K562 (cell line): ENCODE results near the gene GLTPD2. TPM values are rescaled to one million over a fixed set of nuclear protein-coding genes. Genes with fewer than 3 reads are reported as not detected.

Experiments
- ATAC-seq: fragments of 200-7000 bp; cut with Tn5 transposase; 3 replicates; pipeline ENCODE4 v1.9.1; 2020; ENCODE audit warnings: moderate library complexity
- BruUV-seq: library from RNA; stranded (reverse); fragments of 400-500 nt; replicated peaks from 2 replicates; lab custom pipeline; 2021; lab: Mats Ljungman, UMichigan
- CTCF ChIA-PET: fragments of 300-600 bp; formaldehyde crosslinking; extraction: SDS; loops from one replicate; lab custom pipeline; 2021; ENCODE audit warnings: low intra/inter-chr PET ratio; lab: Yijun Ruan, JAX
- POLR2A ChIA-PET: fragments of 300-600, 350-650 bp; sonication (Branson Sonifier 250); formaldehyde crosslinking; extraction: SDS; loops from one replicate; lab custom pipeline; 2021; ENCODE audit warnings: antibody characterized with exemption, inconsistent platforms; lab: Yijun Ruan, JAX
- DNase-seq, 4 experiments: peaks; one replicate each; pipeline versions ENCODE4 v3.0.0 to v3.0.0-alpha.2; 2011 to 2018; ENCODE audit warnings: low spot score in 3 of 4, mixed read lengths in 3 of 4; ENCODE audit errors: extremely low read depth in 1 of 4
- FAIRE-seq: peaks from 2 replicates; lab custom pipeline; 2011; peaks lifted over from hg19 to GRCh38; lab: Jason Lieb, UNC
- H2AFZ ChIP-seq: 2 replicates; pipeline ENCODE4 v1.6.0; 2011; ENCODE audit warnings: low read depth, low read length, control low read depth, inconsistent platforms
- H3K27ac ChIP-seq: fragments of 200-600 bp; 3 replicates; pipeline ENCODE4 v1.8.0; 2011; ENCODE audit warnings: low read depth, mild to moderate bottlenecking, control low read depth, inconsistent platforms, low read length, moderate library complexity, mixed read lengths; ENCODE audit errors: extremely low read depth
- H3K27me3 ChIP-seq, 2 experiments: fragments of 300-600 bp in 1 of 2; 2 replicates in 1 of 2; 3 replicates in 1 of 2; pipeline versions ENCODE4 v1.6.0 to v1.8.0; 2011; ENCODE audit warnings: inconsistent platforms in 2 of 2, low read length in 2 of 2, mild to moderate bottlenecking in 1 of 2, mixed read lengths in 1 of 2, moderate library complexity in 1 of 2; ENCODE audit not compliant: control insufficient read depth in 2 of 2, insufficient read depth in 2 of 2
- H3K36me3 ChIP-seq: fragments of 300-600 bp; 3 replicates; pipeline ENCODE4 v1.8.0; 2011; ENCODE audit warnings: mild to moderate bottlenecking, low read length, inconsistent platforms; ENCODE audit not compliant: control insufficient read depth, insufficient read depth
- H3K4me1 ChIP-seq, 2 experiments: fragments of 200-600 bp in 1 of 2; replicated peaks in 1 of 2; 2 replicates in 1 of 2; 3 replicates in 1 of 2; pipeline versions ENCODE4 v1.5.1 to v1.8.0; 2011; ENCODE audit warnings: inconsistent platforms in 2 of 2, low read length in 2 of 2, mild to moderate bottlenecking in 1 of 2, mixed read lengths in 1 of 2, moderate library complexity in 1 of 2; ENCODE audit not compliant: control insufficient read depth in 2 of 2, insufficient read depth in 2 of 2
- H3K4me2 ChIP-seq: 2 replicates; pipeline ENCODE4 v1.6.1; 2011; ENCODE audit warnings: low read length, control low read depth, inconsistent platforms, mixed read lengths; ENCODE audit not compliant: insufficient read depth
- H3K4me3 ChIP-seq: fragments of 200-600 bp; sonication (generic), shearing (Covaris generic); 2 replicates; pipeline ENCODE4 v1.5.1; 2016; ENCODE audit warnings: control low read depth, inconsistent platforms
- H3K79me2 ChIP-seq: fragments of 200-600 bp; 3 replicates; pipeline ENCODE4 v1.8.0; 2011; ENCODE audit warnings: low read length, inconsistent platforms; ENCODE audit not compliant: control insufficient read depth, insufficient read depth
- H3K9ac ChIP-seq, 2 experiments: 2 replicates each; pipeline versions ENCODE4 v1.6.0 to v1.6.1; 2011; ENCODE audit warnings: low read depth in 2 of 2, low read length in 2 of 2, control low read depth in 1 of 2, inconsistent platforms in 1 of 2, mild to moderate bottlenecking in 1 of 2, mixed read lengths in 1 of 2; ENCODE audit not compliant: insufficient read depth in 1 of 2
- H3K9me1 ChIP-seq: one replicate; pipeline ENCODE4 v1.6.0; 2011; ENCODE audit warnings: inconsistent platforms, mild to moderate bottlenecking, low read length, moderate library complexity; ENCODE audit not compliant: control insufficient read depth, insufficient read depth
- H3K9me3 ChIP-seq: replicated peaks from 2 replicates; pipeline ENCODE4 v1.5.1; 2011; ENCODE audit warnings: low read depth, low read length, inconsistent platforms; ENCODE audit not compliant: control insufficient read depth, insufficient read depth
- H4K20me1 ChIP-seq: replicated peaks from 2 replicates; pipeline ENCODE4 v1.6.1; 2011; ENCODE audit warnings: low read length, inconsistent platforms, mixed read lengths; ENCODE audit not compliant: control insufficient read depth, insufficient read depth
- ATF6 ChIP-seq: sonication (generic); formaldehyde crosslinking; IDR thresholded peaks from 2 replicates; pipeline ENCODE4 v1.4.0; 2020; ENCODE audit warnings: mild to moderate bottlenecking, missing genetic modification reagents
- RBM25 ChIP-seq: fragments of 200-400 bp; formaldehyde crosslinking; IDR thresholded peaks from 2 replicates; pipeline ENCODE4 v1.6.1; 2018; ENCODE audit warnings: low read length, low read depth, moderate library complexity; ENCODE audit not compliant: severe bottlenecking
- SMAD1 ChIP-seq: fragments of 150-350 bp; IDR thresholded peaks from 2 replicates; pipeline ENCODE4 v1.6.1; 2014; ENCODE audit warnings: low read length, low read depth; ENCODE audit not compliant: partially characterized antibody
- ZBTB1 ChIP-seq: sonication (generic); formaldehyde crosslinking; IDR thresholded peaks from 2 replicates; pipeline ENCODE4 v1.8.1; 2023; ENCODE audit warnings: missing genetic modification reagents, low read depth, mild to moderate bottlenecking, borderline replicate concordance
- ZBTB11 ChIP-seq, 3 experiments: fragments of 200-800 bp in 1 of 3; fragments of 250-450 bp in 1 of 3; fragments of 450-650 bp in 1 of 3; sonication (Bioruptor Pico) in 1 of 3; sonication (Bioruptor generic) in 1 of 3; formaldehyde crosslinking in 1 of 3; IDR thresholded peaks; 2 replicates each; pipeline versions ENCODE4 v1.6.1 to v1.8.0; 2016 to 2022; ENCODE audit warnings: mild to moderate bottlenecking in 2 of 3, missing genetic modification characterization in 2 of 3, missing compliant biosample characterization in 1 of 3, moderate library complexity in 1 of 3
- ZNF253 ChIP-seq: fragments of 250-450 bp; sonication (Bioruptor Pico); conservative IDR thresholded peaks from 2 replicates; pipeline ENCODE4 v1.6.1; 2021; ENCODE audit warnings: mild to moderate bottlenecking
- ZNF280B ChIP-seq: fragments of 250-450 bp; sonication (Bioruptor Pico); IDR thresholded peaks from 2 replicates; pipeline ENCODE4 v1.5.1; 2021; ENCODE audit warnings: mild to moderate bottlenecking
- ZNF639 ChIP-seq, 2 experiments: fragments of 200-800 bp in 1 of 2; sonication (Bioruptor generic) in 1 of 2; sonication (generic) in 1 of 2; formaldehyde crosslinking in 1 of 2; IDR thresholded peaks in 1 of 2; conservative IDR thresholded peaks in 1 of 2; 2 replicates each; pipeline versions ENCODE4 v1.5.0 to v1.6.1; 2016 to 2020; ENCODE audit warnings: missing compliant biosample characterization in 1 of 2, missing genetic modification characterization in 1 of 2, missing genetic modification reagents in 1 of 2
- WGBS: fragments of 100-300 bp; shearing (Covaris generic); methylation state at CpG from one replicate; pipeline ENCODE4 v1.1.6; 2016; ENCODE audit warnings: low coverage, mixed read lengths; ENCODE audit not compliant: insufficient coverage; ENCODE audit errors: missing lambda C conversion rate; 5-methylcytosine and 5-hydroxymethylcytosine counted together
- in situ Hi-C: fragments of 300-500 bp; cut with MboI; formaldehyde crosslinking; loops from 4 replicates; pipeline ENCODE4 v1.15.0; 2018; ENCODE audit warnings: inconsistent platforms, mixed read lengths
- intact Hi-C: fragments of 100-400 bp; cut with micrococcal nuclease; formaldehyde crosslinking; loops from 2 replicates; pipeline ENCODE4 v1.14.2; 2022
- polyA plus RNA-seq, 8 experiments: library from polyadenylated mRNA; depleted of rRNA in 4 of 8; stranded (reverse) in 5 of 8; unstranded in 3 of 8; fragments of >200 nt; fragmentation: Nextera tagmentation in 2 of 8; fragmentation: Illumina TruSeq in 1 of 8; extraction: Ambion mirVana in 2 of 8; extraction: Trizol in 1 of 8; gene quantifications; 2 replicates each; pipeline versions ENCODE4 v1.2.1 to v1.2.3, GENCODE V29; 2011 to 2014; ENCODE audit warnings: inconsistent platforms in 1 of 8, missing spikeins in 1 of 8
- total RNA-seq, 7 experiments: library from RNA; depleted of rRNA in 6 of 7; stranded (reverse); fragments of >200 nt in 6 of 7; fragmentation: Illumina TruSeq in 2 of 7; extraction: Trizol in 2 of 7; gene quantifications; 2 replicates each; pipeline versions ENCODE4 v1.2.1 to v1.2.3, GENCODE V29; 2011 to 2021; ENCODE audit warnings: low replicate concordance in 1 of 7

GLTPD2 gene
- total and polyA plus RNA-seq, 9 of the 15 experiments (the other 6 are each of a cell fraction or from before 2014, with no cell fraction given): not detected

GRCh38 chr17:4822835-4823234 is 34.1 kb downstream of the GLTPD2 start (continued):
- TF ChIP-seq ZBTB11 (CRISPR knock-in tag; IDR thresholded peaks at IDR 0.05) (no peak), ZNF253 (no peak), ZBTB1 (CRISPR knock-in tag) (no peak), SMAD1 (no peak)

GRCh38 chr17:4823373-4824089 is 34.8 kb downstream of the GLTPD2 start:
- ChIA-PET POLR2A (interaction anchor here (0.5 to 1.5 kb wide), 3 partner anchors 11 to 120 kb away, joined by 3 to 7 read pairs (median 3); partner anchors contain the start of gene PELP1), CTCF (no interaction called here)
- Histone ChIP-seq H4K20me1 (no peaks in the 10 kb centered on the region), H3K9me3 (no peaks in the 10 kb centered on the region), H3K4me3 (no peak overlapping the region), H3K9me1 (peaks cover 2% of the 10 kb centered on the region), H3K36me3 (no peaks in the 10 kb centered on the region), H3K79me2 (no peaks in the 10 kb centered on the region), H2AFZ (no peak overlapping the region), H3K9ac (peak overlapping the region in 1 of 2 experiments; percentile 61; a peak in 1 of 4 replicates), H3K4me2 (no peak overlapping the region), H3K4me1 (no peaks in the 10 kb centered on the region), H3K27ac (no peak overlapping the region), H3K27me3 (no peaks in the 10 kb centered on the region)
- no peak for FAIRE-seq
- no peak for TF ChIP-seq ZNF639 (CRISPR knock-in tag; conservative IDR thresholded peaks at IDR 0.05 in 1 of 2, IDR thresholded peaks at IDR 0.05 in 1 of 2)
- no peak for TF ChIP-seq ZNF280B (CRISPR knock-in tag)
- no peak for TF ChIP-seq ATF6 (CRISPR knock-in tag)
- TF ChIP-seq RBM25: peak; percentile 61
- DNase-seq: no peak
- intact Hi-C loops: no loop called here
- ATAC-seq: 0 out of 3 replicates have a peak, but pooled peaks have one; percentile 22
- in situ Hi-C loops: no loop called here
- BruUV-seq: no TSS peak
- 18% methylated on average over 9 of the region's 12 CpGs for WGBS
